Activated naive CD8-positive, alpha-beta T cell treated with anti-CD3 and anti-CD28 coated beads for 36 hours (primary cell): ENCODE results near the gene INPP5F. TPM values are rescaled to one million over a fixed set of nuclear protein-coding genes. Genes with fewer than 3 reads are reported as not detected.
A peak's percentile ranks its signal among the peaks of the same experiment; 100 is the strongest.

ENCODE experiments used
- DNase-seq: peaks from one replicate; pipeline ENCODE4 v3.0.0; 2021
- H3K27ac Mint-ChIP-seq: one replicate; pipeline ENCODE4 v1.8.0; 2022; ENCODE audit warnings: mild to moderate bottlenecking, moderate library complexity, mixed read lengths
- H3K27me3 Mint-ChIP-seq: one replicate; pipeline ENCODE4 v1.8.0; 2022; ENCODE audit warnings: mild to moderate bottlenecking, mixed read lengths
- H3K36me3 Mint-ChIP-seq: one replicate; pipeline ENCODE4 v1.8.0; 2021; ENCODE audit warnings: mild to moderate bottlenecking, mixed read lengths
- H3K4me1 Mint-ChIP-seq: one replicate; pipeline ENCODE4 v1.8.0; 2021; ENCODE audit warnings: mixed read lengths
- H3K4me3 Mint-ChIP-seq: one replicate; pipeline ENCODE4 v1.8.0; 2022; ENCODE audit warnings: mild to moderate bottlenecking, moderate library complexity, mixed read lengths
- H3K9me3 Mint-ChIP-seq: one replicate; pipeline ENCODE4 v1.8.0; 2022; ENCODE audit warnings: mixed read lengths
- total RNA-seq, 2 experiments: library from RNA; stranded (reverse); gene quantifications; one replicate each; pipeline ENCODE4 v1.2.3, GENCODE V29; 2021

INPP5F gene
- total RNA-seq, 2 experiments from 2014 or later: 19.1 to 20.2 TPM

GRCh38 chr10:119749455-119749854 is 23.6 kb downstream of the INPP5F start:
- Mint-ChIP-seq H3K9me3 (no peaks in the 10 kb centered on the region), H3K4me1 (peaks cover 13% of the 10 kb centered on the region), H3K27me3 (no peaks in the 10 kb centered on the region), H3K4me3 (no peak overlapping the region), H3K27ac (no peak overlapping the region), H3K36me3 (peaks cover 10% of the 10 kb centered on the region)
- DNase-seq: no peak

DNA sequence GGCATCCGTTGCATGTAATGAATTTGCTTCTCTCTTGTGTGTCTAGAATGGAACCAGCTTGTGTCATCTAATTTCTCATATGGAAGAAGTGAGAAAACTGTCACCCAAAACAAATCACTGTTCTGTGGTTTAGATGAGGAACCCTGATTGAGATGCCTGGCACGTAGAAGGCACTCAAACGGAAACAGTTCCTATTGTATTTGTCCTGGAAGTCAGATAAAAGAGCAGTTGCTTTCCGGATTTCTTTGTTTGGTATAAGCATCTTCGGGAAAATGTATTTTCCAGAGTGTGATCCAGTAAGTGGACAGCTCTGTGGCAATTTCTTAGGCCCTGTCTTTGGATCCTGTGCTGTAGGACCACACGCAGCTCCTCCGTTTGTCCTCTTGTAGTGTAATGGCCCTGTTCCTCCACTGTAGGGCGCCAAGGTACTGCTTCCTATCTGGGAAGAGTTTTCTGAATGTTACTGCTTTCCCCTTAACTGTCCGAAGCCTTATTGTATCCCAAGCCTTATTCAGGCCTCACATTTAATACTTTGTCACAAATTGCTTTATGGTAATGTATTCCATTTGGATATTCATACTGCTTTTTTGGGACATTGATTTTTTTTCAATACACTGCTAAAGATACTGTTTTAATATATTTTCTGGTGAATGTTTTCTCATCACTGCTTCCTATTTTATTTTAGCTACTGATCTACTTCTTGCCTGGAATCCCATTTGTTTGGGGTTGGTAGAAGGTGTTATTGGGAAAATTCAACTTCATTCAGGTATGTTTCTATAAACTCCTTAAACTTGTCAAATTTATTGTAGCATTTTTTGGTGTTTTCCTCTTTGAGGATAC is 24.8 kb downstream of the INPP5F start:
- Mint-ChIP-seq H3K9me3 (no peaks in the 10 kb centered on the region), H3K4me3 (no peak overlapping the region), H3K36me3 (peaks cover 9% of the 10 kb centered on the region), H3K4me1 (peaks cover 4% of the 10 kb centered on the region), H3K27ac (no peak overlapping the region), H3K27me3 (no peaks in the 10 kb centered on the region)
- peak; percentile 46 for DNase-seq

DNA sequence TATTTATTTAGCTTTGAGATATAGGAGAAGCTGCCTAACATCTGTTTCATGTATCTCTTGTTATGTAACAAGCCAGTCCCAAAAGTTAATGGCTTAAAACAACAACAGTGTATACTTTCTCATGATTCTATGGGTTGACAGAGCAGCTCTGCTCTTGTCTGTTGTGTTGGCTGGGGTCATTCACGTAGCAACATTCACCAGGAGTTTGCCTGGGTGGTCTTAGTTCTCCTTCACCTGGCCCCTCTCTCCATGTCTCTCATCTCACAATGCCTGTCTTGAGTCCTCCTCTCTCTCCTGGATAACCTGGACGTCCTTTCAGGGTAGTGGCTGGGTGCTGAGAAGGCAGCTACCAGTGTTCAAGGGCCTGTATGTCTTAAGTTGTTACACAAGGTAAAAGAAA is 27.5 kb downstream of the INPP5F start:
- Mint-ChIP-seq H3K9me3 (no peaks in the 10 kb centered on the region), H3K36me3 (peaks cover 9% of the 10 kb centered on the region), H3K4me3 (no peak overlapping the region), H3K27me3 (no peaks in the 10 kb centered on the region), H3K27ac (no peak overlapping the region), H3K4me1 (peaks cover 4% of the 10 kb centered on the region)
- DNase-seq: no peak

DNA sequence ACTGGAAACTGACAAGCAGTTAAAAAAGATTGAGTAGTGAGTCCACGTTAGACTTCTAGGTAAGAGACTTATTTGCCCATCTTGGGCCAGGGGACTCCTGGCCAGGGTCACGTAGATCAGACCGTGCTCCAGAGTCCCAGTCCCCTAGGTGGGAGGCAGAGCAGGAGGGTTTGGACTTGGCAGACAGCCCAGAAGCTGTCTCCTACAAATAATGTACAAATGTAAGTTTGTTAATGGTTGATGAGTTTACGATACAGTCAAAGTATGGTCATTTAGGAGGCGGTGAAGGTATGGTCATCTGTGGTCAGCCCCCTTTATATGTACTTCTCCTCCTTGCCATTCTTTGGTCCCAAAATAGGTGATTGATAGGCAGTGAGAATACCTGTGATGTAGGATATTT is 28.2 kb downstream of the INPP5F start:
- no peaks in the 10 kb centered on the region for H3K27me3 Mint-ChIP-seq
- no peaks in the 10 kb centered on the region for H3K9me3 Mint-ChIP-seq
- DNase-seq: no peak
- peaks cover 9% of the 10 kb centered on the region for H3K36me3 Mint-ChIP-seq
- no peak overlapping the region for H3K4me3 Mint-ChIP-seq
- H3K4me1 Mint-ChIP-seq: peaks cover 4% of the 10 kb centered on the region
- no peak overlapping the region for H3K27ac Mint-ChIP-seq

GRCh38 chr10:119754936-119755335 is 29.1 kb downstream of the INPP5F start:
- Mint-ChIP-seq H3K27me3 (no peaks in the 10 kb centered on the region), H3K4me1 (peaks cover 4% of the 10 kb centered on the region), H3K36me3 (peaks cover 11% of the 10 kb centered on the region), H3K9me3 (no peaks in the 10 kb centered on the region), H3K27ac (no peak overlapping the region), H3K4me3 (no peak overlapping the region)
- no peak for DNase-seq

- no peak overlapping the region for H3K27ac Mint-ChIP-seq
- no peaks in the 10 kb centered on the region for H3K9me3 Mint-ChIP-seq
Observed at GRCh38 chr10:119755446-119755845, 29.6 kb downstream of the INPP5F start.

DNA sequence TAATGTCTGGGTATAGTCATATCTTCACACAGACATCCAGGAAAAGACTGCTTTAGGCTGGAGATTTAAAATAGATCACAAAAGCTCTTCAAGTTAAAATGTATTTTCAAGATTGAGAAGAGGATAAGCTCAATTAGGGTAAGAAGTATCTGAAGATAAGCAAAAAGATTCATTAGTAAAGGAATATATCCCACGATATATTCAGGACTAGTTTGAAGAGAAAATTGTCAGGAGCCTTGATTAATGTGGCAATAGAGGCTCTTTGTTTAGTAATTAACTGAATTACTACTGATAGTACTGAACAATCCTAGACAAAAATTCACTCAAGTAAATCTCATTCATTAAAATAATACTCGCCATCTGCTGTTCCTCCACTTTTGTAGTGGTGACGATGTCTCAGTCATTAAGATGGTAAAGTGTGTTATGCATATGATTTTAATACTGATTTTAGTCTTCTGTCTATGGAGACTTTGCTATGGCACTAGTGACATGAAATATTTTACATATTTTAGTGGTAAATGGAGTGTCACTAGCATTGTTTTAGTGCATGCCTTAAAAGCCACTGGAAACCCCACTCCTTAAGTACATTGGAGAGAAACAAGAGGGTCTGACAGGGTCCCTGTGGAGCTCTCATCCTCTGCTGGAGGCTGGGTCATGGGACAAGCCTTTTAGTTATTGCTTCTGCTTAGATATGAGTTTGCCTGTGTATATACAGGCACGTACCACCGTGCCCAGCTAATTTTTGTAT is 32.8 kb downstream of the INPP5F start:
- no peak for DNase-seq
- Mint-ChIP-seq H3K4me1 (peaks cover 12% of the 10 kb centered on the region), H3K27me3 (no peaks in the 10 kb centered on the region), H3K9me3 (no peaks in the 10 kb centered on the region), H3K27ac (no peak overlapping the region), H3K36me3 (peaks cover 7% of the 10 kb centered on the region), H3K4me3 (no peak overlapping the region)

More at GRCh38 chr10:119755446-119755845, 29.6 kb downstream of the INPP5F start:
- no peaks in the 10 kb centered on the region for H3K27me3 Mint-ChIP-seq
- no peak overlapping the region for H3K4me3 Mint-ChIP-seq
- peaks cover 11% of the 10 kb centered on the region for H3K36me3 Mint-ChIP-seq
- DNase-seq: no peak
- H3K4me1 Mint-ChIP-seq: peaks cover 1% of the 10 kb centered on the region

DNA sequence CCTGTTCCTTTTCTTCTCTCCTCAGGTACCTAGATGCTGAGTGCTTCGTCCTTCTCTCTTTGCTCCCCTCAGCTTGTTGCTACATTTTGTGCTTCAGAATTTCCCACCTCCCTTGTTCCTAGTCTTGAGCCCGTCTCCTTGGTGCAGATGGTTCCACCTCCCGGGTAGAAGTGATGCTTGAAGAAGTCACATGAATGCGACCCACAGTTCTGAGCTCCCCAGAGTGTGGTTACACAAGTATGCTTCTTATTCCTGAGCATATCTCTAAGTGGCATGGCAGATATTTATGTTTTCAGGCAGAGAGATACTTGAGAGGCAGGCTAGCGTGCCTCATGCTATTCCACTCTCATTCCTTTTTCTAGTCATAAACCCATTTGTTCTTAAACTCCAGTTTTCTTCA is 34.0 kb downstream of the INPP5F start:
- no peak for DNase-seq
- Mint-ChIP-seq H3K4me3 (no peak overlapping the region), H3K36me3 (peaks cover 4% of the 10 kb centered on the region), H3K4me1 (peaks cover 12% of the 10 kb centered on the region), H3K27ac (no peak overlapping the region), H3K9me3 (no peaks in the 10 kb centered on the region), H3K27me3 (no peaks in the 10 kb centered on the region)

GRCh38 chr10:119761106-119761505 is 35.3 kb downstream of the INPP5F start:
- Mint-ChIP-seq H3K27me3 (no peaks in the 10 kb centered on the region), H3K4me3 (no peak overlapping the region), H3K9me3 (no peaks in the 10 kb centered on the region), H3K27ac (no peak overlapping the region), H3K36me3 (peaks cover 6% of the 10 kb centered on the region), H3K4me1 (peaks cover 12% of the 10 kb centered on the region)
- DNase-seq: no peak

DNA sequence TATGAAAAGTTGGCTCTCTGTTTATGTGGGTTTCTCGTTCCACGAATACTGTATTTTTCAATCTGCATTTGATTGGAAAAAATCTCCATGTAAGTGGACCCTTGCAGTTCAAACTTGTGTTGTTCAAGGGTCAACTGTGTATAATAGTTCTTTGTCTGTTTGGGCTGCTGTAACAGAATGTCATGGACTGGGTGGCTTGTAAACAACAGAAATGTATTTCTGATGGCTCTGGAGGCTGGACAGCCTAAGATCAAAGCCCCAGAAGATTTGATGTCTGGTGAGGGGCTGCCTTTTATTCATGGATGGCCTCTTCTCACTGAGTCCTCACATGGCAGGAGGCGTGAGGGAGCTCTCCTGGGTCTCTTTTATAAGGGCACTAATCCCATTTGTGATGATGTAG is 36.2 kb downstream of the INPP5F start:
- no peaks in the 10 kb centered on the region for H3K9me3 Mint-ChIP-seq
- H3K4me1 Mint-ChIP-seq: peaks cover 12% of the 10 kb centered on the region
- H3K4me3 Mint-ChIP-seq: no peak overlapping the region
- no peaks in the 10 kb centered on the region for H3K27me3 Mint-ChIP-seq
- no peak for DNase-seq
- H3K36me3 Mint-ChIP-seq: peaks cover 6% of the 10 kb centered on the region
- no peak overlapping the region for H3K27ac Mint-ChIP-seq

GRCh38 chr10:119762805-119763798 is 37.3 kb downstream of the INPP5F start:
- Mint-ChIP-seq H3K36me3 (peaks cover 4% of the 10 kb centered on the region), H3K4me1 (peaks cover 12% of the 10 kb centered on the region), H3K4me3 (no peak overlapping the region), H3K27me3 (no peaks in the 10 kb centered on the region), H3K27ac (no peak overlapping the region), H3K9me3 (no peaks in the 10 kb centered on the region)
- DNase-seq: no peak

DNA sequence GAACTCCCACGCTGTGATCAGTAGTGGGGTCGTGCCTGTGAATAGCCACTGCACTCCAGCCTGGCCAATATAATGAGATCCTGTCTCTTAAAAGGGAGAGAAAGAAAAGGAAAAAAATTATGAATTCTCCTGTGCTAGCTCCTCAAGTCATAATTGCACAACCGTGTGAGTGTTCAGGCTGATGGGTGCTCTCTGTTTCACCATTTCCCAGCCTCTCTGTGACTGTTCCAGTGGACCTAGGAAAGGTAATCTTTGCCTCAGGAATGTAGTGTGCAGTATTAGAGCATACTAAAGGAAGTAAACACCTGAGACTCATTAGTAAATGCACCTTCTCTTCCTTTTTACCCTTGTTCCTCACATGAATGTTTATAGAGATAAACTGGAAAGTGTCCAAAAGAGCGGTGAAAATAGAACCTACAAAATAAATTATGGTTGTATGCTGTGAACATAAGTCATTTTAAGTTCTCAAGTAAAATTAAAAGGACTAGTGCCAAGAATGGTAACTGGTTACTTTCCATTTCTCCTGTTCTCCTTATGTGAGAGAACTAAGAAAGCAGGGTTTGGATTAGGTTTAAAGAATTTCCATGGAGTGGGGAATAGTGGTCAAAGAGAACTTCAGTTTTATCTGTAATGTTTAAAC is 42.7 kb downstream of the INPP5F start:
- H3K9me3 Mint-ChIP-seq: no peaks in the 10 kb centered on the region
- H3K36me3 Mint-ChIP-seq: peaks cover 3% of the 10 kb centered on the region
- no peak for DNase-seq
- no peaks in the 10 kb centered on the region for H3K27me3 Mint-ChIP-seq
- no peak overlapping the region for H3K27ac Mint-ChIP-seq
- H3K4me3 Mint-ChIP-seq: no peak overlapping the region
- peaks cover 8% of the 10 kb centered on the region for H3K4me1 Mint-ChIP-seq

- DNase-seq: no peak
- H3K4me1 Mint-ChIP-seq: peaks cover 8% of the 10 kb centered on the region
- no peaks in the 10 kb centered on the region for H3K9me3 Mint-ChIP-seq
- H3K36me3 Mint-ChIP-seq: peaks cover 3% of the 10 kb centered on the region
- no peaks in the 10 kb centered on the region for H3K27me3 Mint-ChIP-seq
- H3K4me3 Mint-ChIP-seq: no peak overlapping the region
- H3K27ac Mint-ChIP-seq: no peak overlapping the region
Observed at GRCh38 chr10:119769886-119770285, 44.0 kb downstream of the INPP5F start.

DNA sequence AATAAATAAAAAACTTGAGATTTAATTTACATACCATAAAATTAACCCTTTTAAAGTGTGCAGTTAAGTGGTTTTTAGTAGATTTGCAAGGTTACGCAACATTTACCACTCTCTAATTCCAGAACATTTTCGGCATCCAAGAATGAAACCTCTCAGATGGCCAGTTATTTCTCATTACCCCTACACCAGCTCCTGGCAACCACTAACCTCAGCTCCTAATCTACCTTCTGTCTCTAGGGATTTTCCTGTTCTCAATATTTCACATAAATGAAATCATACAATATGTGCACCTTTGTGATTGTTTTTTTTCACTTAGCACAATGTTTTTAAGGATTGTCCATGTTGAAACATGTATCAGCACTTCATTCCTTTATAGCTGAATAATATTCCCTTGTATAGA is 45.1 kb downstream of the INPP5F start:
- Mint-ChIP-seq H3K36me3 (peaks cover 8% of the 10 kb centered on the region), H3K9me3 (no peaks in the 10 kb centered on the region), H3K4me3 (no peak overlapping the region), H3K27ac (no peak overlapping the region), H3K4me1 (peaks cover 16% of the 10 kb centered on the region), H3K27me3 (no peaks in the 10 kb centered on the region)
- DNase-seq: no peak
